Endothelial cell of umbilical vein (primary cell): ENCODE results near the gene IL10RA. TPM values are rescaled to one million over a fixed set of nuclear protein-coding genes. Genes with fewer than 3 reads are reported as not detected.

Source experiments
- BruUV-seq: library from RNA; stranded (reverse); fragments of 400-500 nt; replicated peaks from 2 replicates; lab custom pipeline; 2021; lab: Mats Ljungman, UMichigan
- CTCF ChIA-PET: fragments of 300-600, 350-600 bp; sonication (Branson Sonifier 250); formaldehyde crosslinking; loops from one replicate; lab custom pipeline; 2021; ENCODE audit warnings: antibody characterized with exemption, inconsistent platforms; lab: Charles Lee
- POLR2A ChIA-PET: fragments of 300-600, 350-600 bp; sonication (Branson Sonifier 250); formaldehyde crosslinking; loops from one replicate; lab custom pipeline; 2021; ENCODE audit warnings: antibody characterized with exemption, inconsistent platforms; lab: Charles Lee
- DNase-seq: peaks from one replicate; pipeline ENCODE4 v3.0.0-alpha.2; 2011; ENCODE audit warnings: low read depth, low spot score
- FAIRE-seq: peaks from 2 replicates; lab custom pipeline; 2011; peaks lifted over from hg19 to GRCh38; lab: Jason Lieb, UNC
- H2AFZ ChIP-seq: 2 replicates; pipeline ENCODE4 v1.6.0; 2012; ENCODE audit warnings: low read depth, low read length, control low read depth, inconsistent platforms
- H3K27ac ChIP-seq: 2 replicates; pipeline ENCODE4 v1.5.1; 2011; ENCODE audit warnings: low read depth, mild to moderate bottlenecking, control low read depth, low read length, moderate library complexity; ENCODE audit not compliant: insufficient read depth
- H3K27me3 ChIP-seq, 2 experiments: 2 replicates each; pipeline versions ENCODE4 v1.6.0 to v1.6.1; 2011; ENCODE audit warnings: low read length in 2 of 2, mixed read lengths in 1 of 2; ENCODE audit not compliant: control insufficient read depth in 2 of 2, insufficient read depth in 2 of 2
- H3K36me3 ChIP-seq, 2 experiments: 2 replicates in 1 of 2; 3 replicates in 1 of 2; pipeline ENCODE4 v1.5.1; 2011; ENCODE audit warnings: low read length in 2 of 2, mild to moderate bottlenecking in 1 of 2, moderate library complexity in 1 of 2; ENCODE audit not compliant: control insufficient read depth in 2 of 2, insufficient read depth in 2 of 2; ENCODE audit errors: extremely low read depth in 1 of 2
- H3K4me1 ChIP-seq: 3 replicates; pipeline ENCODE4 v1.5.1; 2011; ENCODE audit warnings: mild to moderate bottlenecking, low read length; ENCODE audit not compliant: control insufficient read depth, insufficient read depth; ENCODE audit errors: extremely low read depth
- H3K4me2 ChIP-seq: 2 replicates; pipeline ENCODE4 v1.6.1; 2011; ENCODE audit warnings: low read length, control low read depth, mixed read lengths; ENCODE audit not compliant: insufficient read depth
- H3K4me3 ChIP-seq, 3 experiments: fragments of 200-600 bp in 1 of 3; sonication (generic), shearing (Covaris generic) in 1 of 3; replicated peaks in 1 of 3; 2 replicates each; pipeline ENCODE4 v1.5.1; 2011 to 2016; ENCODE audit warnings: control low read depth in 3 of 3, low read length in 3 of 3, mild to moderate bottlenecking in 2 of 3, inconsistent platforms in 1 of 3, low read depth in 1 of 3, moderate library complexity in 1 of 3; ENCODE audit not compliant: insufficient read depth in 1 of 3
- H3K79me2 ChIP-seq: 2 replicates; pipeline ENCODE4 v1.6.0; 2012; ENCODE audit warnings: low read length, inconsistent platforms; ENCODE audit not compliant: control insufficient read depth, insufficient read depth
- H3K9ac ChIP-seq: replicated peaks from 2 replicates; pipeline ENCODE3; 2011; ENCODE audit warnings: low read length, control low read depth; ENCODE audit not compliant: insufficient read depth; ENCODE audit errors: extremely low read depth
- H3K9me1 ChIP-seq: replicated peaks from 3 replicates; pipeline ENCODE4 v1.6.0; 2011; ENCODE audit warnings: mild to moderate bottlenecking, low read length; ENCODE audit not compliant: control insufficient read depth, insufficient read depth; ENCODE audit errors: extremely low read depth
- H3K9me3 ChIP-seq: replicated peaks from 2 replicates; pipeline ENCODE4 v1.5.1; 2012; ENCODE audit warnings: low read length, inconsistent platforms; ENCODE audit not compliant: control insufficient read depth, insufficient read depth
- H4K20me1 ChIP-seq: replicated peaks from 2 replicates; pipeline ENCODE3; 2011; ENCODE audit warnings: mild to moderate bottlenecking, low read length; ENCODE audit not compliant: control insufficient read depth, insufficient read depth; ENCODE audit errors: extremely low read depth
- CTCF ChIP-seq, 2 donors: IDR thresholded peaks; 1 replicate in 1 of 2; 2 replicates in 1 of 2; pipeline ENCODE4 v1.5.1; 2011; ENCODE audit warnings: low read length in 2 of 2, mild to moderate bottlenecking in 2 of 2, moderate library complexity in 2 of 2, control low read depth in 1 of 2, inconsistent platforms in 1 of 2, low read depth in 1 of 2; ENCODE audit not compliant: insufficient read depth in 1 of 2; ENCODE audit errors: extremely low read depth in 1 of 2
- EZH2 ChIP-seq: IDR thresholded peaks from 2 replicates; pipeline ENCODE4 v1.6.1; 2012; ENCODE audit warnings: borderline replicate concordance, low read depth, mild to moderate bottlenecking, moderate library complexity, low read length, inconsistent platforms; ENCODE audit not compliant: severe bottlenecking
- FOS ChIP-seq: IDR thresholded peaks from 2 replicates; pipeline ENCODE4 v1.6.1; 2011; ENCODE audit warnings: mild to moderate bottlenecking, low read length, moderate library complexity, borderline replicate concordance; ENCODE audit not compliant: insufficient read depth
- GATA2 ChIP-seq: IDR thresholded peaks from 2 replicates; pipeline ENCODE4 v1.7.0; 2011; ENCODE audit warnings: low read depth, mild to moderate bottlenecking, moderate library complexity, mixed read lengths, low read length; ENCODE audit not compliant: insufficient read length, insufficient read depth
- JUN ChIP-seq: IDR thresholded peaks from 2 replicates; pipeline ENCODE4 v1.6.1; 2011; ENCODE audit warnings: borderline replicate concordance, low read depth; ENCODE audit not compliant: insufficient read length, insufficient read depth
- MYC ChIP-seq: IDR thresholded peaks from one replicate; pipeline ENCODE4 v1.6.1; 2011; ENCODE audit warnings: mild to moderate bottlenecking, low read depth, low read length
- POLR2A ChIP-seq: IDR thresholded peaks from 2 replicates; pipeline ENCODE4 v1.6.1; 2012; ENCODE audit warnings: low read depth, mild to moderate bottlenecking, control low read depth, low read length
- POLR2AphosphoS5 ChIP-seq: IDR thresholded peaks from 2 replicates; pipeline ENCODE4 v1.6.1; 2012; ENCODE audit warnings: low read depth, mild to moderate bottlenecking, control low read depth, low read length, moderate library complexity; ENCODE audit not compliant: insufficient read depth
- dilution Hi-C: fragments of 300-500 bp; cut with MboI; formaldehyde crosslinking; loops from one replicate; pipeline ENCODE4 v1.15.0; 2019; ENCODE audit warnings: low sequenced_read_pairs; ENCODE audit not compliant: extremely low pct_ligation_motif_present
- intact Hi-C: fragments of 100-400 bp; cut with micrococcal nuclease; formaldehyde crosslinking; loops from one replicate; pipeline ENCODE4 v1.10.0; 2022
- polyA plus RNA-seq, 4 experiments: library from polyadenylated mRNA; depleted of rRNA in 3 of 4; stranded (reverse) in 3 of 4; unstranded in 1 of 4; fragments of >200 nt; gene quantifications; 2 replicates each; pipeline versions ENCODE4 v1.2.1 to v1.2.3, GENCODE V29; 2011 to 2012; ENCODE audit warnings: missing spikeins in 1 of 4
- total RNA-seq: library from RNA; stranded (reverse); gene quantifications from 2 replicates; pipeline ENCODE4 v1.2.3, GENCODE V29; 2021
- TF ChIP-seq, protein P1 (sequence below): IDR thresholded peaks from 2 replicates; pipeline ENCODE4 v1.6.1; 2011; ENCODE audit not compliant: insufficient read depth, insufficient read length

IL10RA gene
- total and polyA plus RNA-seq, 2 donors (not counting 3 experiments of a cell fraction or from before 2014, with no cell fraction given): 0.04 TPM; not detected in 1

DNA sequence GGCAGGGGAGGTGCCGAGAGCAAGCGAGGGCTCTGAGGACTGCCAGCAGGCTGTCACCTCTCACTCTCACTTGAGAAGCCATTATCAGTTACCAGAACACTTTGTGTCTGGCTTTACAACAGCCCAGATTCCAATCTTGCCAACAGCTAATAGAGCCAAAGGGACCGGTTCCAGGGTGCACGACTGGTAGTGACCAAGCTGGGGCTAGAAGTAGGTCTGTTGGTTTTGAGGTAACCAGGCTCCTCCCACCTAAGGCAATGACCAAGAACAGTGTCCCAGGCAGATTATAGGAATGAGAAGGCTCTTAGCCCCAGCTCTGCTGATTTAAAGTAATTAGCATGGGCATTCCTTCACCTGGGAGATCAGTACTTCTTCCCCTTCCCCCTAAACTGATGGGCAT is 7.2 kb upstream of the IL10RA start:
- H3K27me3 ChIP-seq: peaks cover 7 to 8% of the 10 kb centered on the region in 2 experiments
- no TSS peak for BruUV-seq
- H3K4me2 ChIP-seq: no peak overlapping the region
- H3K9ac ChIP-seq: no peak overlapping the region
- H3K4me1 ChIP-seq: no peaks in the 10 kb centered on the region
- no peak overlapping the region for H2AFZ ChIP-seq
- no peaks in the 10 kb centered on the region for H3K36me3 ChIP-seq
- DNase-seq (no peak), FAIRE-seq (no peak)
- H3K9me1 ChIP-seq: no peaks in the 10 kb centered on the region
- H3K27ac ChIP-seq: no peak overlapping the region
- H3K79me2 ChIP-seq: no peaks in the 10 kb centered on the region
- dilution Hi-C loops: no loop called here
- H3K4me3 ChIP-seq: no peak overlapping the region
- no peaks in the 10 kb centered on the region for H3K9me3 ChIP-seq
- ChIA-PET CTCF (interaction anchor here (1.0 to 4.0 kb wide), 3 partner anchors 9 to 162 kb away, joined by 3 to 16 read pairs (median 4); no protein-coding TSS in a partner anchor), POLR2A (no interaction called here)
- TF ChIP-seq GATA2: no peak
- TF ChIP-seq POLR2AphosphoS5: no peak
- TF ChIP-seq POLR2A: no peak
- no peak for TF ChIP-seq EZH2
- TF ChIP-seq FOS: no peak
- no peak for TF ChIP-seq MYC
- TF ChIP-seq, protein P1, sequence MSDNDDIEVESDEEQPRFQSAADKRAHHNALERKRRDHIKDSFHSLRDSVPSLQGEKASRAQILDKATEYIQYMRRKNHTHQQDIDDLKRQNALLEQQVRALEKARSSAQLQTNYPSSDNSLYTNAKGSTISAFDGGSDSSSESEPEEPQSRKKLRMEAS: no peak
- TF ChIP-seq JUN: no peak
- no peak for TF ChIP-seq CTCF (IDR thresholded peaks at IDR 0.05; ENCODE audit: extremely low read depth in 1 of 2, insufficient read depth in 1 of 2, low read depth in 1 of 2, low read length in 2 of 2)
- no peaks in the 10 kb centered on the region for H4K20me1 ChIP-seq
- intact Hi-C loops: no loop called here
